ENCODE results near the gene CDK5.

The CDK5 gene

DNA sequence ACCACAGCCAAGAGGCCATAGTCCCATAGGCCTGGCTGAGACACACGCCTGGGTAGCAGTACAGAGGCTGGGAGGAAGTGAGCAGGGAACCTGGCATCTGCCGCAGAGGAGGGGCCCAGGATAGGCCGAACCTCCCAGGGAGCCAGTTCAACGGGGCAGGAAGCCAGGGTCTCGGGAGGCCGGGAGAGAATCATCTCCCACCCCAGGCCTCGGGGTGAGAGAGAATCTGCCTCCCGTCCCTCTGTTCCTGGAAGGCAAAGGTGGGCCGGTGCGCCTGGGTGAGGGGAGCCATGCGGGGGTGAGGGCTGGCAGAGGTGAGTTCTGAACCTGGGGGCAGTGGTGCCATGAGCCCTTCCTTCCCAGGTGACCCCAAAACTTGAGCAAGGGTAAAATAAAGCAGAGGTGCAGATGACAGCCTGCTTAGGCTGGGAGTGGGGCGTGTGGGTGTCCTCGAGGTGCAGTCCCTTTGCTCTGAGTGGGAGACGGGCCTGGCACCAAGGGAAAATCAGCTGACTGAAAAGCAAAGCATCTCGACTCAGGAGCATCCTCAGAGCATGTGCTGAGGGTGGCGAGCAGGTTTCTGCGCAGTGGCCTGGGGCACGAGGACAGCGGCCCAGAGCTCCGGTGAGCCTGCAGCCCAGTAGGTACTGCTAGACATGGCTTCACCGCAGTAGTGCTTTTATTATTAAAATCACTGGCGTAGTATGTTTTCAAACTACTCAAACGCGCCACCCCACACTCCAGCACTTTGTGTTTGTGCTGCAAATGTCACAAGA lies 44.1 kb upstream of the CDK5 start:
- no peak for DNase-seq (ENCODE audit: low read depth in 1 of 2, low spot score in 1 of 2)
- Histone ChIP-seq H3K4me3 (replicated peaks; ENCODE audit: insufficient read depth, low read length) (no peak overlapping the region), H3K27ac (replicated peaks) (no peak overlapping the region), H3K27me3 (ENCODE audit: insufficient read depth, poor library complexity, severe bottlenecking) (no peaks in the 10 kb centered on the region)
- no peak for TF ChIP-seq POLR2AphosphoS5 (IDR thresholded peaks at IDR 0.05; ENCODE audit: low read depth)
- no peak for TF ChIP-seq GABPA (IDR thresholded peaks at IDR 0.05; ENCODE audit: low read depth)

DNA sequence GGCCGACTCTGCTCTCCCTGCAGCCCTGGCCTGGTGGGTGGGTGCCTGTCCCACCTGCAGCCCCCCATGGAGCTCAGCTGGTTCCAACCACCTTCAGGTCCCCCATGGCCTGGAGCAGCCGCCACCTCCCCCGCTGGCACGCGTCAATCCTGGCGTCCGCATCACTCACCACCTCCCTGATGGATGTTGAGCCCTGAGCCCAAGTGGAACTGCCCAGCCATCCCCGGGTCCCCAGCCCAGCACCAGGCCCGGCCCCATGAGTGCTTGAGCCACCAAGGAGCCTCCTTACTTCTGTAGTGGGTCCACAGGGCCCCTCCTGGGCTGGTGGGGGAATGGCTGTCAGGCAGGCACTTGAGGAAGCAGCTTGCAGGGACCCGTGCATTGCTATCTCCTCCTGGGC lies 43.2 kb upstream of the CDK5 start:
- Histone ChIP-seq H3K27ac (replicated peaks) (no peak overlapping the region), H3K4me3 (replicated peaks; ENCODE audit: insufficient read depth, low read length) (no peak overlapping the region), H3K27me3 (ENCODE audit: insufficient read depth, poor library complexity, severe bottlenecking) (no peaks in the 10 kb centered on the region)
- DNase-seq (ENCODE audit: low read depth in 1 of 2, low spot score in 1 of 2): no peak
- TF ChIP-seq POLR2AphosphoS5 (IDR thresholded peaks at IDR 0.05; ENCODE audit: low read depth) (no peak), SPI1 (IDR thresholded peaks at IDR 0.05; ENCODE audit: borderline replicate concordance, low read depth) (no peak), GABPA (IDR thresholded peaks at IDR 0.05; ENCODE audit: low read depth) (no peak)
- TF ChIP-seq, protein P1, sequence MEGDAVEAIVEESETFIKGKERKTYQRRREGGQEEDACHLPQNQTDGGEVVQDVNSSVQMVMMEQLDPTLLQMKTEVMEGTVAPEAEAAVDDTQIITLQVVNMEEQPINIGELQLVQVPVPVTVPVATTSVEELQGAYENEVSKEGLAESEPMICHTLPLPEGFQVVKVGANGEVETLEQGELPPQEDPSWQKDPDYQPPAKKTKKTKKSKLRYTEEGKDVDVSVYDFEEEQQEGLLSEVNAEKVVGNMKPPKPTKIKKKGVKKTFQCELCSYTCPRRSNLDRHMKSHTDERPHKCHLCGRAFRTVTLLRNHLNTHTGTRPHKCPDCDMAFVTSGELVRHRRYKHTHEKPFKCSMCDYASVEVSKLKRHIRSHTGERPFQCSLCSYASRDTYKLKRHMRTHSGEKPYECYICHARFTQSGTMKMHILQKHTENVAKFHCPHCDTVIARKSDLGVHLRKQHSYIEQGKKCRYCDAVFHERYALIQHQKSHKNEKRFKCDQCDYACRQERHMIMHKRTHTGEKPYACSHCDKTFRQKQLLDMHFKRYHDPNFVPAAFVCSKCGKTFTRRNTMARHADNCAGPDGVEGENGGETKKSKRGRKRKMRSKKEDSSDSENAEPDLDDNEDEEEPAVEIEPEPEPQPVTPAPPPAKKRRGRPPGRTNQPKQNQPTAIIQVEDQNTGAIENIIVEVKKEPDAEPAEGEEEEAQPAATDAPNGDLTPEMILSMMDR (IDR thresholded peaks at IDR 0.05; ENCODE audit: insufficient read depth, low read length): no peak
- TF ChIP-seq, protein P2, sequence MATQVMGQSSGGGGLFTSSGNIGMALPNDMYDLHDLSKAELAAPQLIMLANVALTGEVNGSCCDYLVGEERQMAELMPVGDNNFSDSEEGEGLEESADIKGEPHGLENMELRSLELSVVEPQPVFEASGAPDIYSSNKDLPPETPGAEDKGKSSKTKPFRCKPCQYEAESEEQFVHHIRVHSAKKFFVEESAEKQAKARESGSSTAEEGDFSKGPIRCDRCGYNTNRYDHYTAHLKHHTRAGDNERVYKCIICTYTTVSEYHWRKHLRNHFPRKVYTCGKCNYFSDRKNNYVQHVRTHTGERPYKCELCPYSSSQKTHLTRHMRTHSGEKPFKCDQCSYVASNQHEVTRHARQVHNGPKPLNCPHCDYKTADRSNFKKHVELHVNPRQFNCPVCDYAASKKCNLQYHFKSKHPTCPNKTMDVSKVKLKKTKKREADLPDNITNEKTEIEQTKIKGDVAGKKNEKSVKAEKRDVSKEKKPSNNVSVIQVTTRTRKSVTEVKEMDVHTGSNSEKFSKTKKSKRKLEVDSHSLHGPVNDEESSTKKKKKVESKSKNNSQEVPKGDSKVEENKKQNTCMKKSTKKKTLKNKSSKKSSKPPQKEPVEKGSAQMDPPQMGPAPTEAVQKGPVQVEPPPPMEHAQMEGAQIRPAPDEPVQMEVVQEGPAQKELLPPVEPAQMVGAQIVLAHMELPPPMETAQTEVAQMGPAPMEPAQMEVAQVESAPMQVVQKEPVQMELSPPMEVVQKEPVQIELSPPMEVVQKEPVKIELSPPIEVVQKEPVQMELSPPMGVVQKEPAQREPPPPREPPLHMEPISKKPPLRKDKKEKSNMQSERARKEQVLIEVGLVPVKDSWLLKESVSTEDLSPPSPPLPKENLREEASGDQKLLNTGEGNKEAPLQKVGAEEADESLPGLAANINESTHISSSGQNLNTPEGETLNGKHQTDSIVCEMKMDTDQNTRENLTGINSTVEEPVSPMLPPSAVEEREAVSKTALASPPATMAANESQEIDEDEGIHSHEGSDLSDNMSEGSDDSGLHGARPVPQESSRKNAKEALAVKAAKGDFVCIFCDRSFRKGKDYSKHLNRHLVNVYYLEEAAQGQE (IDR thresholded peaks at IDR 0.05; ENCODE audit: insufficient replicate concordance, low read depth): no peak

DNA sequence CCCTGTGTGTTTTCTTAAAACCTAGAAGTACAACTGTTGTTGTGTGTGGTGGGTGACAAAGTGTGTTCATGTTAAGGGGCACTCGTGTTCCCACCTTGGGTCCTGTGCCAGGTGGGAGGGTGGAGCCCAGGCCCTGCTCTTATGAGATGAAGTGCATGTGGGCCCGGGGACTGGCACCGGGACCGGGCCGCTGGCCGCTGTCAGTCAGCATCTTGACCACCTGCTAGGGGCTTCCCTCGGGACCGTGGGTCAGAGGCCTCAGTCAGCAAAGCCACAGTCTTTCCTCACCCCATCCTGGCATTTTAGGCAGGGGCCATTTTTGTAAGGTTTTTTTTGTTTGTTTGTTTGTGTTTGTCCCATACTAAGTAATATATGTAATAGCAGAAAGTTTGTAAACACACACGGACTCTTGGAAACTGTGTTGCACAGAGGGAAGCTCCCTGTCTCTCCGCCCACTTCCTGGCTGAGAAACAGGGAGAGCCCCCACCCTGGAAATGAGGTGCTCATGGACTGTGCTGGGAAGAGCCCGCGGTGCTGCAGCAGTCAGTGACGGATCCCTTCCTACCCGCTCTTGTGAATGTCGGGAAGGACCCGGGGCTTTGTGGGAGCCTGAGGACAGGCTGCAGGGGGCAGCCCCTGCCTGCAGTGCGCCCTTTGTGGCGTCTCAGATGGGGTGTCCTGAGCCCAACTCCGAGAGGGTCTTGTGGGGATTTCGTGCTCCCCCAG lies 42.0 kb upstream of the CDK5 start:
- Histone ChIP-seq H3K4me3 (replicated peaks; ENCODE audit: insufficient read depth, low read length) (no peak overlapping the region), H3K27me3 (ENCODE audit: insufficient read depth, poor library complexity, severe bottlenecking) (no peaks in the 10 kb centered on the region), H3K27ac (replicated peaks) (no peak overlapping the region)
- DNase-seq (ENCODE audit: low read depth in 1 of 2, low spot score in 1 of 2): no peak
- TF ChIP-seq, protein P2 (IDR thresholded peaks at IDR 0.05; ENCODE audit: insufficient replicate concordance, low read depth): no peak
- no peak for TF ChIP-seq SPI1 (IDR thresholded peaks at IDR 0.05; ENCODE audit: borderline replicate concordance, low read depth)
- TF ChIP-seq, protein P1 (IDR thresholded peaks at IDR 0.05; ENCODE audit: insufficient read depth, low read length): no peak
- TF ChIP-seq GABPA (IDR thresholded peaks at IDR 0.05; ENCODE audit: low read depth): no peak
- TF ChIP-seq POLR2AphosphoS5 (IDR thresholded peaks at IDR 0.05; ENCODE audit: low read depth): no peak

DNA sequence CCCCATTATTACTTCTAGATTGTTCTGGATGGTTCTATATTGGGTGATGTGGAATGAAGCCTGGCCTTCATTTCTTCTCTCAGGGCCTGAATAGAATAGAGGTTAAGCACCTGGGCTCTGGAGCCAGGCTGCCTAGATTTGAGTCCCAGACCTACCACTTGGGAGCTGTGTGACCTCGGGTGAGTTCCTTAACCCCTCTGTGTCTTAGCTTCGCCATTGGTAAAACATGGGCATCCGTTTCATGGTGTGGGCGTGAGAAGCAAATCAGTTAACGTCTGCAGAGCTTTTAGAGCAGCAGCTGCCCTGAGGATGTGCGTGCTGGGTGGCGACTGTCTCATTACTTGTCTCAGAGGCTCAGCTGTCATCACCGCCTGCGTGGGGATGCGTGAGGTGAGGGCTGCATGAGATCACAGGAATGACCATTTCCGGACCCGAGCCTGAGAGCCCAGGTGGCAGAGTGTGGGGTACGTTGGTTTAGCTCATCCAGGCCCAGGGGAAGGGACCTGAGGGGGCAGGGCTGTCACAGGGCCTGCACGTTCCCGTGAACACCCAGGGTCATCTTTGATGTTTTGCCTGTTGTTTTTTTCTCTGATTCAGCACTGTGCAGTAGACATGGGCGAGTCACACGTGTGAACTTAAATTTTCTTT lies 38.3 kb upstream of the CDK5 start:
- no peak overlapping the region for H3K27ac ChIP-seq (replicated peaks)
- DNase-seq (ENCODE audit: low read depth in 1 of 2, low spot score in 1 of 2): no peak
- TF ChIP-seq GABPA (IDR thresholded peaks at IDR 0.05; ENCODE audit: low read depth) (no peak), SPI1 (IDR thresholded peaks at IDR 0.05; ENCODE audit: borderline replicate concordance, low read depth) (no peak), POLR2AphosphoS5 (IDR thresholded peaks at IDR 0.05; ENCODE audit: low read depth) (no peak)
- TF ChIP-seq, protein P1 (IDR thresholded peaks at IDR 0.05; ENCODE audit: insufficient read depth, low read length): no peak
- TF ChIP-seq, protein P2 (IDR thresholded peaks at IDR 0.05; ENCODE audit: insufficient replicate concordance, low read depth): no peak
- H3K4me3 ChIP-seq (replicated peaks; ENCODE audit: insufficient read depth, low read length): no peak overlapping the region
- no peaks in the 10 kb centered on the region for H3K27me3 ChIP-seq (ENCODE audit: insufficient read depth, poor library complexity, severe bottlenecking)

All from HL-60 (cell line).